ENCODE measurements around the gene KRTAP9-1.
"Not testable (repeated sequence)": the region's sequence is repeated elsewhere in the genome, so short reads cannot be mapped to it uniquely, and the experiment has no call there.

Gene KRTAP9-1

DNA sequence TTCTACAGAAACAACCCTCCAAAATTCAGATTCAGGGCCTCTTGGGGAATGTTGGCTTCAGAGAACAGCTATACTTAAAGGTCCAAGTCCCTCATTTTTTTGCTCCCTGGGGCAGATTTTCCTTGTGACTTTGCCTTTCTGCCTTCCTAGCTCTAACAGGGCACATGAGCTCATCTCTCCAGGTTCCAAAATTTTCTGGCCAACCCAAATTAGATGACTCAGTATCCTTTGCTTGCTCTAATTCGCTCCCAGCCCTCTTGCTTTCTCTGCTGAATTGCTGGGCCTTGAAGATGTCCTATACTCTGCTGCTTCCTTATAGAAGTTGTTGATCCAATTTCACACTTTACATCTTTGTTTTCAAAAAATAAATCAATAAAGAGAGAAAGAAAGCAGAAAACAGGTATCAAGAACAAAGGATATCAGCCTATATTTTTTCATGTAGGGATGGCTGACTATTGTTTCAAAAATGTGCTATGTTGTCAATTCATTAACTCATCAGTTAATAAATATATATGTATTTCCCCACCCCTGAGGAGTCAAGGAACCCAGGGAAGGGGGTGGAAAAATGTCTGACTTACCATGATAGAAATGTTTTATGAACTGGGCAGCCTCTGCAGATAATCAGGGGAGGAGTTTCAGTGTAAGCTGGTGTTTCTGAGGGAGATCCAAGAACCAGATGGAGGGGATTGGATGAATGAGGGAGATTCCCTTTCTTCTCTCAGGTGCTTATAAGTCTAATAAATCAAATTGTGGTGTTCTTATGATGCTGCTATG is 10.7 kb upstream of the KRTAP9-1 start:
- DNase-seq (ENCODE audit: low spot score) = no peak

DNA sequence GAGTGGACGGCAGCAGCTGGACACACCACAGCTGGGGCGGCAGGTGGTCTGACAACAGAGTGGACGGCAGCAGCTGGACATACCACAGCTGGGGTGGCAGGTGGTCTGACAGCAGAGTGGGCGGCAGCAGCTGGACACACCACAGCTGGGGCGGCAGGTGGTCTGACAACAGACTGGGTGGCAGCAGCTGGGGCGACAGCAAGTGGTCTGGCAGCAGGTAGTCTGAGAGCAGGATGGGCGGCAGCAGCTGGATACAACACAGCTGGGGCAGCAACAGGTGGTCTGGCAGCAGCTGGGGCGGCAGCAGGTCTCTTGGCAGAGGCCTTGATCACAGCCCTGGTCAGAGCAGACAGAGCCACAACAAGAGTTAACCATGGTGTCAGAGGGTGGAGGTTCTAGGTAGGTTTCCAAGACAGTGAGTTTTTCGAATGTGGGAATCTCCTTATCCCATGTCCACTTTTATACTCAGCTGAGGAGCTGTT is 5.2 kb upstream of the KRTAP9-1 start, which contains the start of gene KRTAP4-1:
TSS of gene KRTAP4-1 (minus strand) at position 432 of the 482 bp plus-strand sequence. CDS start at position 375, 57 bp downstream.
- DNase-seq (ENCODE audit: low spot score) = no peak

DNA sequence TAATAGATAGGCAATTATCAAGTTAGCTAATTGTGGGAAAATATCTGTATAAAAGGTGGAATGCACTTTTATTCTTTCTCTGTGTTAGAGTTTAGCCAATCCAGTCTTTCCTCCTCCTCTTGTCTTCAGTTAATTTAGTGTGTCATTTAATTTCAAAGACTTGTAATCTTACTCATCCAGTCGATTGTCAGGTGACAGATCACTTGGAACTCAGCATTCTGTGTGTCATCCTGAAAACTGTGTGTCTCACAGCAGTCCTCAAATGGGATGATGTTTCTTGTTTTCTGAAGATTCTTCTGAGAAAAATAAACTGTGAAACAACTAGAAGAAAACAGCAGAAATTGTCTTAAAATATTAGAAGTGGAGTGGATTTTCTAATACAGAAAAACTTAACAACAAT is 4.7 kb upstream of the KRTAP9-1 start:
- no peak for DNase-seq (ENCODE audit: low spot score)

DNA sequence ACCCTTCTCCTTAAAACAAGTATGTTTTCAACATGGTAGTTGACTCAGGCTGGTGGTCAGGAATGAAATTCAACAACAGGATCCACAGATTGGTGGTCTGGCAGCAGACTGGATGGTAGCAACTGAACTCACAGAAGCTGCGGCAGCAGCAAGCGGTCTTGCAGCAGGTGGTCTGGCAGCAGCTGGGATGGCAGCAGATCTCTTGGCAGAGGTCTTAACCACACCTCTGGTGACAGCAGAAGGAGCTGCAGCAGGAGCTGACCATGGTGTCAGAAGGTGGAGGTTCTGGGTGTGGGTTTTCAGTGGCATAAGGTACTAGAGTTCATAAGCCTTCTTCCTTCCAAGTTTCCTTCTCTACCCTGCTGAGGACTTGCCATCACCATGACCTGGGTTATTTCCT is 2.8 kb upstream of the KRTAP9-1 start:
- no peak for DNase-seq (ENCODE audit: low spot score)

DNA sequence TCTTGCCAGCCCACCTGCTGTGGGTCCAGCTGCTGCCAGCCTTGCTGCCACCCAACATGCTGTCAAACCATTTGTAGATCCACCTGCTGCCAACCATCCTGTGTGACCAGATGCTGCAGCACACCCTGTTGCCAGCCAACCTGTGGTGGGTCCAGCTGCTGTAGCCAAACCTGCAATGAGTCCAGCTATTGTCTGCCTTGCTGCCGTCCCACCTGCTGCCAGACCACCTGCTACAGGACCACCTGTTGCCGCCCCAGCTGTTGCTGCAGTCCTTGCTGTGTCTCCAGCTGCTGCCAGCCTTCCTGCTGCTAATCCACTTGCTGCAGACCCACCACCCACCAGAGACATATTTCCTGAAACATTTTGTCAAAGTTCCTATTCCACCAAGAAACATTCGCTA is 641 bp downstream of the KRTAP9-1 start:
- no peak for DNase-seq (ENCODE audit: low spot score)

GRCh38 chr17:41196068-41196467 is 6.4 kb downstream of the KRTAP9-1 start:
- DNase-seq (ENCODE audit: low spot score) = no peak

GRCh38 chr17:41199421-41200078 is 9.9 kb downstream of the KRTAP9-1 start:
- no peak for DNase-seq (ENCODE audit: low spot score)

- no peak for DNase-seq (ENCODE audit: low spot score)
These were observed 22.3 kb downstream of the KRTAP9-1 start for GRCh38 chr17:41211845-41212466.

- DNase-seq (ENCODE audit: low spot score) = no peak
These were observed 23.0 kb downstream of the KRTAP9-1 start for GRCh38 chr17:41212524-41213169.

GRCh38 chr17:41215681-41216080 is 26.0 kb downstream of the KRTAP9-1 start:
- DNase-seq (ENCODE audit: low spot score) = no peak

- DNase-seq (ENCODE audit: low spot score) = no peak
These were observed 34.1 kb downstream of the KRTAP9-1 start for GRCh38 chr17:41223821-41224220.

DNA sequence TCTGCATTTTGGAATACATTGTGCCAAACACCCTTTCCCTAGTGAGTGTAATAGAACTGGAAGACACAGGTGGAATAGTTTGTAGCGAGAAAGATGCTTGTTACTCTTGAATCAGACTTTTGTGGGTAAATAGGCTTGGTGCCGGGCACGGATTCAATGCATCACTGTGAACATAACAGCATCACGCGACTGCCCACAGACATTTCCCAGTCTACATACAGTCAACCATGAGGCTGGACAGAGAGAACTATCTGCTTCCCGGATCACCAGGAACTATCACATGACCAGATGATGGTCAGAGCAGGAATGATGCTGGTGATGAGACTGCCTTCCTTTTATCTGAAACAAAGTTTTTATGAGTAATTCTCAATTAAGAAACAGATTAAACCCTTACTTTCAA is 36.4 kb downstream of the KRTAP9-1 start:
- DNase-seq (ENCODE audit: low spot score) = no peak

GRCh38 chr17:41226598-41227095 is 37.0 kb downstream of the KRTAP9-1 start, which contains the start of gene KRTAP9-2:
TSS of gene KRTAP9-2 (plus strand) at chr17:41226648. CDS start at chr17:41226655, 7 bp downstream.
- DNase-seq (ENCODE audit: low spot score) = not testable (repeated sequence)

GRCh38 chr17:41230094-41230493 is 40.4 kb downstream of the KRTAP9-1 start:
- DNase-seq (ENCODE audit: low spot score) = no peak

GRCh38 chr17:41231731-41232130 is 42.0 kb downstream of the KRTAP9-1 start:
- no peak for DNase-seq (ENCODE audit: low spot score)

GRCh38 chr17:41232399-41233105 is 42.9 kb downstream of the KRTAP9-1 start, which contains the start of gene KRTAP9-3:
TSS of gene KRTAP9-3 (plus strand) at chr17:41232449. CDS start at chr17:41232502, 53 bp downstream.
- not testable (repeated sequence) for DNase-seq (ENCODE audit: low spot score)

DNA sequence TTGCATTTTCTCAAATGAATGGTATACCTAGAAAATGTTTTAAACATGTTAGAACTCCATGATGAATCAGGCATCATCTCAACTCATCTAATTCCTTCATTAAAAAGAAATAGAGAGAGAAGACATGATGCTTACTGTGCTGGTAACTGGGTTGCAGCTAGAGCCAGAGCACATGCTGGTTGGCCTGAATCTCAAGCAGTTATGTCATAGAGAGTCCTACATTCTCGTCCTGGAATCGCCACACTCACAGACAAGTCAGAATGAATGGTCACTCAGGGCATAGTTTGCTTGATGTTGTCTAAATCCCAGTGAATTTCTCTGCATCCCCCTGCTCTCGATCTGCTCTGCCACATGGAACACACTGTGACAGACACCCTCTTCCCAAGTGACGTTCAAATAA is 47.4 kb downstream of the KRTAP9-1 start:
- not testable (repeated sequence) for DNase-seq (ENCODE audit: low spot score)

DNA sequence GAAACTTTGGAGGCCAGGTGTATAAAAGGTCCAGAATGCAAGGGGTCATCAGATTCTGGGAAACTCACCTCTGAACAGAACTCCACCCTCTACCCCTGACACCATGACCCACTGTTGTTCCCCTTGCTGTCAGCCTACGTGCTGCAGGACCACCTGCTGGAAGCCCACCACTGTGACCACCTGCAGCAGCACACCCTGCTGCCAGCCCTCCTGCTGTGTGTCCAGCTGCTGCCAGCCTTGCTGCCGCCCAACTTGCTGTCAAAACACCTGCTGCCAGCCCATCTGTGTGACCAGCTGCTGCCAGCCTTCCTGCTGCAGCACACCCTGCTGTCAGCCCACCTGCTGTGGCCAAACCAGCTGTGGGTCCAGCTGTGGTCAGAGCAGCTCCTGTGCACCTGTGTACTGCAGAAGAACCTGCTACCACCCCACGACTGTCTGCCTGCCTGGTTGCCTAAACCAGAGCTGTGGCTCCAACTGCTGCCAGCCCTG is 48.3 kb downstream of the KRTAP9-1 start, which contains the start of gene KRTAP9-8:
TSS of gene KRTAP9-8 (plus strand) at position 51 of the 489 bp plus-strand sequence. CDS start at position 104, 53 bp downstream.
- not testable (repeated sequence) for DNase-seq (ENCODE audit: low spot score)

Measured in LoVo (cell line).